Adipose tissue (tissue), 3 donors: Measurements from ENCODE around the gene RASD1. TPM values are rescaled to one million over a fixed set of nuclear protein-coding genes. Genes with fewer than 3 reads are reported as not detected.

Experiments
- H3K27ac ChIP-seq: one replicate; pipeline ENCODE4 v1.5.1; 2013; ENCODE audit warnings: low read depth, low read length
- WGBS, 3 donors: extraction: QIAGEN DNeasy Blood & Tissue Kit; methylation state at CpG; one replicate each; pipeline ENCODE4 v1.1.7; 2013; 5-methylcytosine and 5-hydroxymethylcytosine counted together
- polyA plus RNA-seq, 3 donors: library from polyadenylated mRNA; stranded (reverse); fragments of 200-250 nt; gene quantifications; one replicate each; pipeline ENCODE4 v1.2.3, GENCODE V29; 2013
- donor health status: healthy with polysubstance abuse.
- donor health status: Bipolar disorder and iron deficiency.
- donor health status: healthy.

RASD1 gene
- polyA plus RNA-seq, 3 donors, result 36.7 to 608 (median 240) TPM

- H3K27ac ChIP-seq, result no peak overlapping the region
- WGBS, 3 donors, result 90 to 92% (median 91%) methylated on average over 16 of the region's 16 CpGs
Observed at GRCh38 chr17:17514361-17514992, 18.3 kb upstream of the RASD1 start.

GRCh38 chr17:17513626-17514025 is 17.4 kb upstream of the RASD1 start:
- WGBS, 3 donors, result 97 to 99% (median 99%) methylated on average over 7 of the region's 7 CpGs
- no peak overlapping the region for H3K27ac ChIP-seq

- WGBS, 3 donors, result 92 to 95% (median 92%) methylated on average over 5 of the region's 5 CpGs
- no peak overlapping the region for H3K27ac ChIP-seq
Observed at GRCh38 chr17:17512866-17513265, 16.7 kb upstream of the RASD1 start.

- 67 to 91% (median 68%) methylated on average over 29 of the region's 29 CpGs for WGBS, 3 donors
- no peak overlapping the region for H3K27ac ChIP-seq
Observed at GRCh38 chr17:17511881-17512858, 16.0 kb upstream of the RASD1 start.

- no peak overlapping the region for H3K27ac ChIP-seq
- 68 to 86% (median 74%) methylated on average over 10 to 12 of the region's 12 CpGs for WGBS, 3 donors
Observed at GRCh38 chr17:17511293-17511741, 15.1 kb upstream of the RASD1 start.

GRCh38 chr17:17510456-17511292 is 14.5 kb upstream of the RASD1 start:
- no peak overlapping the region for H3K27ac ChIP-seq
- WGBS, 3 donors, result 81 to 88% (median 84%) methylated on average over 19 to 20 of the region's 20 CpGs

GRCh38 chr17:17509601-17510425 is 13.6 kb upstream of the RASD1 start:
- WGBS, 3 donors, result 89 to 93% (median 90%) methylated on average over 21 of the region's 21 CpGs

GRCh38 chr17:17508646-17509591 is 12.7 kb upstream of the RASD1 start:
- WGBS, 3 donors, result 91 to 95% (median 94%) methylated on average over 32 to 33 of the region's 33 CpGs
- no peak overlapping the region for H3K27ac ChIP-seq

More at GRCh38 chr17:17509601-17510425, 13.6 kb upstream of the RASD1 start:
- no peak overlapping the region for H3K27ac ChIP-seq

- no peak overlapping the region for H3K27ac ChIP-seq
- 93 to 94% (median 93%) methylated on average over 11 of the region's 11 CpGs for WGBS, 3 donors
Observed at GRCh38 chr17:17508019-17508535, 11.9 kb upstream of the RASD1 start.

GRCh38 chr17:17507465-17508011 is 11.3 kb upstream of the RASD1 start:
- H3K27ac ChIP-seq, result no peak overlapping the region
- 86 to 91% (median 90%) methylated on average over 16 of the region's 16 CpGs for WGBS, 3 donors

- no peak overlapping the region for H3K27ac ChIP-seq
- 61 to 70% (median 70%) methylated on average over 15 to 17 of the region's 17 CpGs for WGBS, 3 donors
Observed at GRCh38 chr17:17506893-17507464, 10.8 kb upstream of the RASD1 start.

GRCh38 chr17:17506181-17506741 is 10.1 kb upstream of the RASD1 start:
- WGBS, 3 donors, result 78 to 84% (median 79%) methylated on average over 22 of the region's 22 CpGs
- no peak overlapping the region for H3K27ac ChIP-seq

- WGBS, 3 donors, result 91 to 94% (median 92%) methylated on average over 22 of the region's 22 CpGs
- H3K27ac ChIP-seq, result no peak overlapping the region
Observed at GRCh38 chr17:17505610-17506171, 9.5 kb upstream of the RASD1 start.

- 94 to 99% (median 94%) methylated on average over 5 of the region's 5 CpGs for WGBS, 3 donors
Observed at GRCh38 chr17:17505151-17505550, 9.0 kb upstream of the RASD1 start.

More at GRCh38 chr17:17505151-17505550, 9.0 kb upstream of the RASD1 start:
- no peak overlapping the region for H3K27ac ChIP-seq
